ENCODE measurements around the gene CDT1.

DNA sequence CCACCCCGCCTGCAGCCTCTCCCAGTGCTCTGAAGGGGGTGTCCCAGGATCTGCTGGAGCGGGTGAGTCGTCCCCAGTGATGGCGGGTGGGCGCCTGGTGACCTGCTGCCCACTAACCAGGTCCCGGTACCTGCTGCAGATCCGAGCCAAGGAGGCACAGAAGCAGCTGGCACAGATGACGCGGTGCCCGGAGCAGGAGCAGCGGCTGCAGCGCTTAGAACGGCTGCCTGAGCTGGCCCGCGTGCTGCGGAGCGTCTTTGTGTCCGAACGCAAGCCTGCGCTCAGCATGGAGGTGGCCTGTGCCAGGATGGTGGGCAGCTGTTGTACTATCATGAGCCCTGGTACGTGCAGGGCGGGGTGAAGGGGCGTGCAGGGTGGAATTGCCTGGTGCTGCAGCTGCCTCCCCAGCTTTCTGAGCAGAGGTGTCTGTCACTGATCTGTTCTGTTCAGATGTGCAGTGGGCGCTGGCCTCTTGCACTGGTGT lies 3.6 kb downstream of the CDT1 start:
- TF ChIP-seq EZH2phosphoT487 (IDR thresholded peaks at IDR 0.05; ENCODE audit: unreplicated experiment): no peak
- no peak for TF ChIP-seq POLR2AphosphoS5 (IDR thresholded peaks at IDR 0.05; ENCODE audit: low read depth)
- TF ChIP-seq, protein P1, sequence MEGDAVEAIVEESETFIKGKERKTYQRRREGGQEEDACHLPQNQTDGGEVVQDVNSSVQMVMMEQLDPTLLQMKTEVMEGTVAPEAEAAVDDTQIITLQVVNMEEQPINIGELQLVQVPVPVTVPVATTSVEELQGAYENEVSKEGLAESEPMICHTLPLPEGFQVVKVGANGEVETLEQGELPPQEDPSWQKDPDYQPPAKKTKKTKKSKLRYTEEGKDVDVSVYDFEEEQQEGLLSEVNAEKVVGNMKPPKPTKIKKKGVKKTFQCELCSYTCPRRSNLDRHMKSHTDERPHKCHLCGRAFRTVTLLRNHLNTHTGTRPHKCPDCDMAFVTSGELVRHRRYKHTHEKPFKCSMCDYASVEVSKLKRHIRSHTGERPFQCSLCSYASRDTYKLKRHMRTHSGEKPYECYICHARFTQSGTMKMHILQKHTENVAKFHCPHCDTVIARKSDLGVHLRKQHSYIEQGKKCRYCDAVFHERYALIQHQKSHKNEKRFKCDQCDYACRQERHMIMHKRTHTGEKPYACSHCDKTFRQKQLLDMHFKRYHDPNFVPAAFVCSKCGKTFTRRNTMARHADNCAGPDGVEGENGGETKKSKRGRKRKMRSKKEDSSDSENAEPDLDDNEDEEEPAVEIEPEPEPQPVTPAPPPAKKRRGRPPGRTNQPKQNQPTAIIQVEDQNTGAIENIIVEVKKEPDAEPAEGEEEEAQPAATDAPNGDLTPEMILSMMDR (conservative IDR thresholded peaks at IDR 0.05; ENCODE audit: low read depth in 2 of 2): no peak
- TF ChIP-seq, protein P2, sequence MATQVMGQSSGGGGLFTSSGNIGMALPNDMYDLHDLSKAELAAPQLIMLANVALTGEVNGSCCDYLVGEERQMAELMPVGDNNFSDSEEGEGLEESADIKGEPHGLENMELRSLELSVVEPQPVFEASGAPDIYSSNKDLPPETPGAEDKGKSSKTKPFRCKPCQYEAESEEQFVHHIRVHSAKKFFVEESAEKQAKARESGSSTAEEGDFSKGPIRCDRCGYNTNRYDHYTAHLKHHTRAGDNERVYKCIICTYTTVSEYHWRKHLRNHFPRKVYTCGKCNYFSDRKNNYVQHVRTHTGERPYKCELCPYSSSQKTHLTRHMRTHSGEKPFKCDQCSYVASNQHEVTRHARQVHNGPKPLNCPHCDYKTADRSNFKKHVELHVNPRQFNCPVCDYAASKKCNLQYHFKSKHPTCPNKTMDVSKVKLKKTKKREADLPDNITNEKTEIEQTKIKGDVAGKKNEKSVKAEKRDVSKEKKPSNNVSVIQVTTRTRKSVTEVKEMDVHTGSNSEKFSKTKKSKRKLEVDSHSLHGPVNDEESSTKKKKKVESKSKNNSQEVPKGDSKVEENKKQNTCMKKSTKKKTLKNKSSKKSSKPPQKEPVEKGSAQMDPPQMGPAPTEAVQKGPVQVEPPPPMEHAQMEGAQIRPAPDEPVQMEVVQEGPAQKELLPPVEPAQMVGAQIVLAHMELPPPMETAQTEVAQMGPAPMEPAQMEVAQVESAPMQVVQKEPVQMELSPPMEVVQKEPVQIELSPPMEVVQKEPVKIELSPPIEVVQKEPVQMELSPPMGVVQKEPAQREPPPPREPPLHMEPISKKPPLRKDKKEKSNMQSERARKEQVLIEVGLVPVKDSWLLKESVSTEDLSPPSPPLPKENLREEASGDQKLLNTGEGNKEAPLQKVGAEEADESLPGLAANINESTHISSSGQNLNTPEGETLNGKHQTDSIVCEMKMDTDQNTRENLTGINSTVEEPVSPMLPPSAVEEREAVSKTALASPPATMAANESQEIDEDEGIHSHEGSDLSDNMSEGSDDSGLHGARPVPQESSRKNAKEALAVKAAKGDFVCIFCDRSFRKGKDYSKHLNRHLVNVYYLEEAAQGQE (IDR thresholded peaks at IDR 0.05; ENCODE audit: unreplicated experiment): no peak
- no peak for TF ChIP-seq EZH2 (IDR thresholded peaks at IDR 0.05; ENCODE audit: low read depth, unreplicated experiment)
- TF ChIP-seq CREB1 (CRISPR knock-in tag; IDR thresholded peaks at IDR 0.05; ENCODE audit: low read depth): no peak
- TF ChIP-seq ZNF331 (CRISPR knock-in tag; IDR thresholded peaks at IDR 0.05; ENCODE audit: low read depth): no peak
- no peak for TF ChIP-seq STAT1 (IDR thresholded peaks at IDR 0.05; ENCODE audit: unreplicated experiment)
- TF ChIP-seq, protein P3, sequence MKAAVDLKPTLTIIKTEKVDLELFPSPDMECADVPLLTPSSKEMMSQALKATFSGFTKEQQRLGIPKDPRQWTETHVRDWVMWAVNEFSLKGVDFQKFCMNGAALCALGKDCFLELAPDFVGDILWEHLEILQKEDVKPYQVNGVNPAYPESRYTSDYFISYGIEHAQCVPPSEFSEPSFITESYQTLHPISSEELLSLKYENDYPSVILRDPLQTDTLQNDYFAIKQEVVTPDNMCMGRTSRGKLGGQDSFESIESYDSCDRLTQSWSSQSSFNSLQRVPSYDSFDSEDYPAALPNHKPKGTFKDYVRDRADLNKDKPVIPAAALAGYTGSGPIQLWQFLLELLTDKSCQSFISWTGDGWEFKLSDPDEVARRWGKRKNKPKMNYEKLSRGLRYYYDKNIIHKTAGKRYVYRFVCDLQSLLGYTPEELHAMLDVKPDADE (IDR thresholded peaks at IDR 0.05): no peak
